ENCODE data around the gene INTS15.
"Not testable (repeated sequence)": the region's sequence is repeated elsewhere in the genome, so short reads cannot be mapped to it uniquely, and the experiment has no call there.

INTS15 gene

GRCh38 chr7:6616854-6617643 lies 27.2 kb downstream of the INTS15 start:
- DNase-seq (ENCODE audit: low read depth, low spot score), result no peak

GRCh38 chr7:6618621-6619020 lies 28.8 kb downstream of the INTS15 start:
- no peak for DNase-seq (ENCODE audit: low read depth, low spot score)

- DNase-seq (ENCODE audit: low read depth, low spot score), result no peak
These were observed 30.1 kb downstream of the INTS15 start for GRCh38 chr7:6619961-6620360.

- DNase-seq (ENCODE audit: low read depth, low spot score), result no peak
These were observed 31.6 kb downstream of the INTS15 start for GRCh38 chr7:6621195-6622133.

- no peak for DNase-seq (ENCODE audit: low read depth, low spot score)
These were observed 32.4 kb downstream of the INTS15 start for GRCh38 chr7:6622134-6622710.

GRCh38 chr7:6623589-6624245 lies 33.9 kb downstream of the INTS15 start:
- no peak for DNase-seq (ENCODE audit: low read depth, low spot score)

- DNase-seq (ENCODE audit: low read depth, low spot score), result no peak
These were observed 34.4 kb downstream of the INTS15 start for GRCh38 chr7:6624246-6624611.

- DNase-seq (ENCODE audit: low read depth, low spot score), result no peak
These were observed 38.2 kb downstream of the INTS15 start for GRCh38 chr7:6628045-6628444.

GRCh38 chr7:6630007-6630849 lies 40.4 kb downstream of the INTS15 start:
- DNase-seq (ENCODE audit: low read depth, low spot score), result no peak

GRCh38 chr7:6631605-6632004 lies 41.8 kb downstream of the INTS15 start:
- DNase-seq (ENCODE audit: low read depth, low spot score), result no peak

GRCh38 chr7:6634021-6634420 lies 44.2 kb downstream of the INTS15 start:
- no peak for DNase-seq (ENCODE audit: low read depth, low spot score)

- DNase-seq (ENCODE audit: low read depth, low spot score), result not testable (repeated sequence)
These were observed 45.1 kb downstream of the INTS15 start for GRCh38 chr7:6634971-6635370.

GRCh38 chr7:6636741-6637543 lies 47.1 kb downstream of the INTS15 start, which contains the start of gene ZNF316:
Gene ZNF316 (plus strand): TSS chr7:6637318. CDS start chr7:6642410, 5,092 bp downstream.
- no peak for DNase-seq (ENCODE audit: low read depth, low spot score)

- DNase-seq (ENCODE audit: low read depth, low spot score), result no peak
These were observed 47.9 kb downstream of the INTS15 start for GRCh38 chr7:6637544-6638229.

GRCh38 chr7:6639032-6639431 lies 49.2 kb downstream of the INTS15 start:
- DNase-seq (ENCODE audit: low read depth, low spot score), result no peak

GRCh38 chr7:6639627-6640026 lies 49.8 kb downstream of the INTS15 start:
- no peak for DNase-seq (ENCODE audit: low read depth, low spot score)

- no peak for DNase-seq (ENCODE audit: low read depth, low spot score)
These were observed 50.5 kb downstream of the INTS15 start for GRCh38 chr7:6640246-6640721.

- no peak for DNase-seq (ENCODE audit: low read depth, low spot score)
These were observed 51.6 kb downstream of the INTS15 start for GRCh38 chr7:6641305-6642035.

Data from smooth muscle cell of the brain vasculature (primary cell).